ENCODE results near the gene CAPN6.

GRCh38 chrX:111259559-111259958, 10.7 kb downstream of the CAPN6 start:
- TF ChIP-seq, protein P1, sequence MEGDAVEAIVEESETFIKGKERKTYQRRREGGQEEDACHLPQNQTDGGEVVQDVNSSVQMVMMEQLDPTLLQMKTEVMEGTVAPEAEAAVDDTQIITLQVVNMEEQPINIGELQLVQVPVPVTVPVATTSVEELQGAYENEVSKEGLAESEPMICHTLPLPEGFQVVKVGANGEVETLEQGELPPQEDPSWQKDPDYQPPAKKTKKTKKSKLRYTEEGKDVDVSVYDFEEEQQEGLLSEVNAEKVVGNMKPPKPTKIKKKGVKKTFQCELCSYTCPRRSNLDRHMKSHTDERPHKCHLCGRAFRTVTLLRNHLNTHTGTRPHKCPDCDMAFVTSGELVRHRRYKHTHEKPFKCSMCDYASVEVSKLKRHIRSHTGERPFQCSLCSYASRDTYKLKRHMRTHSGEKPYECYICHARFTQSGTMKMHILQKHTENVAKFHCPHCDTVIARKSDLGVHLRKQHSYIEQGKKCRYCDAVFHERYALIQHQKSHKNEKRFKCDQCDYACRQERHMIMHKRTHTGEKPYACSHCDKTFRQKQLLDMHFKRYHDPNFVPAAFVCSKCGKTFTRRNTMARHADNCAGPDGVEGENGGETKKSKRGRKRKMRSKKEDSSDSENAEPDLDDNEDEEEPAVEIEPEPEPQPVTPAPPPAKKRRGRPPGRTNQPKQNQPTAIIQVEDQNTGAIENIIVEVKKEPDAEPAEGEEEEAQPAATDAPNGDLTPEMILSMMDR (IDR thresholded peaks at IDR 0.05) = no peak
- TF ChIP-seq POLR2A (IDR thresholded peaks at IDR 0.05) = no peak
- TF ChIP-seq POLR2AphosphoS5 (IDR thresholded peaks at IDR 0.05) = no peak

Data from breast epithelium (tissue), 3 donors.